NCI-H446 treated with DMSO at 0.1 percent for 48 hours (cell line): Measurements from ENCODE around the gene FOXN3.
"Not testable (repeated sequence)": the region's sequence is repeated elsewhere in the genome, so short reads cannot be mapped to it uniquely, and the experiment has no call there.

Source experiments
- DNase-seq: peaks from one replicate; lab custom pipeline; 2025; lab: John Stamatoyannopoulos, UW

Gene FOXN3

DNA sequence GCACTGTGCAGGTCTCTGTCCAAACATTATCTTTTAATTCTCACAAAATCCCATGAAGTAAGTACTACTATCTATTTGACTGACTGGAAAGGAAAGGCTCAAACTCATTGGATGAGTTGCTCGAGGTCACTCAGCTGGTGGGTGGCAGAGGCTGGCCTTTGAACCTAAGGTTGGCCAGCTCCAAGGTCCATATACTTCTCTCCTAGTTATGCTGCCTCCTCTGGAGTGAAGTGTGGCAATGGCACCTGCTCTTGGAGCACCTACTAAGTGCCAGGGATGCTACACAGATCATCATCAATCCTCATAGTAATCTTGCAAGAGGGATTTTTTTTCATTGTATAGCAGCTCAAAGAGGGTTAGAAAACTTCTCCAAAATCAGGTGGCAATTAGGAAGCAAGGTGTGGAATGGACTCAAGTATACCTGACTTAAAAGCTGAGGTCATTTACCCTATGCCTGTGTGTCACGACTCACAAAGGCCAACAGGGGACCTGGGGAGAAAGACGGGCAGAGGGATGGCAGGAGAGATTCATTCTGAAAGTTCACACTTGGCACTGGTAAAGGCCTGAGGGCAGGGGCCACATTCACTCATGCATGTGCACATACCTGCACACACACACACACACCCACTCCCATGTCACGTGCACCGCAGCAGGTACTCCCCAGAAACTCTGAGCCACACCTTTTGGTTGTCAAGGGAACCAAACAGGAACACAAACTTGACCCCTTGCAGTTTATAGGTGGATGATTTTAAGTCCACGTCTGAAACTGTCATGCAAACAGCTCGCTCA, 146.4 kb downstream of the FOXN3 start:
- DNase-seq: no peak

DNA sequence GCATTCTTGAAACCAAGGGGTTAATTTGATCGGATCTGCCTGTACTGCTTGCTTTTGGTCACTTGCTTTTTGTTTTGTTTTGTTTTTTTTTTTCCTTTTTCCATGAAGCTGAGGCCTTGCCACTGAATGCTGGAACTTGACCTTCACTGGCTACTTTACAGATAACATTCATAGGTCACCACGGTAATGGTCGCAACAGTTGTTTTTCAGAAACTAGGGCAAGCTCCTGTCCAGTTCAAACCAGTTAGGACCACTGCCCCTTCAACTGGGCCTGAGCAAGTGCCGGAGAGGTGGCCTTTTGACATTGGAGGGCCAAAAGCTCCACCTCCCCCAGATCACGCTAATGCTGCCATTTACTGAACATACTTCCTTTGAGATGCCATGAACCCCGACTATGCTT, 147.6 kb downstream of the FOXN3 start:
- DNase-seq: no peak

DNA sequence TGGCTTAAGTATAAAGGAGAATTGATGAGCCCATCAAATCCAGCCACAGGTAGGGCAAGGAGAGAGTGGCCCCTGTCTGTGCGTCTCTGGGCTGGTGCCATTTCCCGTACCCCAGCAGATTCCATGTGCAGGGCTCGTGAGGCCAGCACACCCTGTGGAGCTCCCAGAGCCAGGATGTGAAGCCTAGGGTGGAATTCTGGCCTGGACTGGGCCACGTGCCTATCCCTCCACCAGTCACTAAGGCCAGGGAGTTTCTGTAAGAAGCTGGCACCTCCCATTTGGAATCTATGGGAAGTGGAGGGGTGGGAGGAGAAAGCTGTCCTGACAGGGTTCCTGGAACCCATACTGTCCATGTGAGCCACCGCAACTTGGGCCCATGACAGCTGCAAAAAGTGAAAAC, 148.5 kb downstream of the FOXN3 start:
- no peak for DNase-seq

DNA sequence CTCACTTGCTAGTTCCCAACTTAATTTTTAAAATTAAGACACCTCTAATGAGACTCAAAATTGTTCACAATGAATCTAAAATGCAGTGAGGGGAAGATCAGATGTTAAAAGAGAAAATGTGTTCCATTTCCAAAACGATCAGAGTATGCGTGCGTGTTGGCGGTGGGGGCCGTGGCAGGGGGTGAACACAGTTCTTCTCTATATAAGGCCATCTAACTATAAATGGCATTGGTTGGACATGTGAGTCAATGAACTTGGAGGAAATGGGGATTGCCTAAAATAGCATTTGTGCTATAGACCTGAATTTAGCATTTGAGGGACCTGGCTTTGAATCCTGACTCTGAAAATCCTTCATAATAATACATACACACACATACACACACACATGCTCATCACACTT, 149.4 kb downstream of the FOXN3 start:
- no peak for DNase-seq

DNA sequence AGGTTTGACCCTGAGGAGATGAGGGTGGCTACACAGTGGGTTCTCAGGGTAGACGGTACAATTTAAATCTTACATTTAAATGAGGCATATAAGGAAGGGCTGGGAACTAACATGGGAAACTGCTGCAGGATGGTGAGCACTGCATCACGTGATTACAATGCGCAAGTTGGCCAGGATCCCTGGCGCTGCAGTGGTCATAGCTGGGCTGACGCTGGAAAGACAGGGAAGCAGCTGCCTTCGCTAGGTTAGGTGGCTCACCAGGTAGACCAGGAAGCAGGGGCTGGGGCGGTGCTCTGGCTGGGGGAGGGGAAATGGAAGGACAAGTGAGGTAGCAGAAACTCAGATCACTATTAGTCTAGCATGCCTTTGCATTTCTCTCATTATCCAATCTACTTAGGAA, 149.9 kb downstream of the FOXN3 start:
- DNase-seq: no peak

DNA sequence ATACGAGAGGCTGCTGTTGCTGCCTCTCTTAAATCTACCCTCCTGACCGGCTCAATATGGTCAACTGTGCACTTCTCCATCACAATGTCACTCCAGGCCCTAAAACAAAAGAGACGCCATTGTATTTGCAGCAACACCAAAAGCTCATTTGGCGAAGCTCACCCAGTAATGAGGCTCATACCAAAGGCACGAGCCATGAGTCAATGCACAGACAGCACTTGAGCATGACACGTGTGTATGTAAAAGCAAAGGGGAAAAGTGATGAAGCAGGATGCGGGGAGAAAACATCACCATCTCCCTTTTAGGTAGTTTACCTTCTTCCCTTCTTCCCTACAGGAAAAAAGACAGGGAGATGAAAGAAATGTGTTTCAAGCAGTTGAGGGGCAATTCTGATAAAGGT, 150.3 kb downstream of the FOXN3 start:
- DNase-seq: no peak

DNA sequence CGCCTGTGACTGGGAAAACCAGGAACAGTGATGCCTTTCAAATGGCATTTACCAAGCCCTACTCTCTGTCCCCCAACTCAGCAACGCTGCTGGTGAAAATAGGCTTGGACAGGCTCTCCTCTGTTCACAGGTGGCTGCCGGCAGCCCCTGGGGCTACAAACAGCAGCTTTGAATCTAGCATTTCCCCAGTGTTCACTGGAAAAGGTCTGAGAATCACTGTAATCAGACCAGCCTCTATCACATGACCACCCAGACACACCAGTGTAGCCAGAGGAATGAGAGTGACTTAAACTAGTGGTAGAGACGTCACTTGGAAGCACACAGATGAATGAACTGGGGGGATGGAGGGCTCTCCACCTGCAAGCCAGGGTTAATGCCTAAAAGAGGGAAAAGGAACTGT, 151.8 kb downstream of the FOXN3 start:
- DNase-seq: no peak

DNA sequence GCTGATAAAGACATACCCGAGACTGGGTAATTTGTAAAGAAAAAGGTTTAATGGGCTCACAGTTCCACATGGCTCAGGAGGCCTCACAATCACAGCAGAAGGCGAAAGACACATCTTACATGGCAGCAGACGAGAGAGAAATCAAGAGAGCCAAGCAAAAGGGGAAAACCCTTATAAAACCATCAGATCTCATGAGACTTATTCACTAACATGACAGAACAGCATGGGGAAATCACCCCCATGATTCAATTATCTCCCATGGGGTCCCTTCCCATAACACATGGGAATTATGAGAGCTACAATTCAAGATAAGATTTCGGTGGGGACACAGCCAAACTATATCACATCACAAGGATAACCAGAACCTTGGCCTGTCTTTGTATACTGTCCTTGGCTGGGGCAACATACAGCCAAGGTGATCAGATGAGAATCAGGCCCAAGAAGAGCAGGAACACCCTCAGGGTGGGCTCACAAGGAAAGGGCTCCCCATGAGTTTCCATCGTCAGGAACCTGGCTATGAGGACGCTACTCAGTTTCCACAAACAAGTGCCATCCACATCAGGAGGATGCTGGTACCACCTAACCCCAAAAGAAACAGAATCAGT, 152.7 kb downstream of the FOXN3 start:
- no peak for DNase-seq

DNA sequence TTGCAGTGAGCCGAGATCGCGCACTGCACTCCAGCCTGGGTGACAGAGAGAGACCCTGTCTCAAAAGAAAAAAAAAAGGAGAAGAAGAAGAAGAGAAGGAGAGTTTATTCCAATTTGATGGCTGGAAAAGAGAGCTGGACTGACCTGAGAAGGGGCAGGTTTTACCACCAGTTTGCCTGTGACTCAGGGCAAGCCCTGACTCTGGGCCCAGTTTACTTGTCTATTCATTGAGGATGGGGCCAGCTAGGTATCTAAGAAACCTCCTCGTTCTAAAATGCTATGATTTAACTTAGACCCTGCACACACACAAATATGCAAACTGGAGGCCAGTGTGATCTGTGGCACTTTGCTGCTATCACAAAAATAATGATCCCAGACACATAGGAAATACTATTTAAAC, 155.0 kb downstream of the FOXN3 start:
- DNase-seq: no peak

DNA sequence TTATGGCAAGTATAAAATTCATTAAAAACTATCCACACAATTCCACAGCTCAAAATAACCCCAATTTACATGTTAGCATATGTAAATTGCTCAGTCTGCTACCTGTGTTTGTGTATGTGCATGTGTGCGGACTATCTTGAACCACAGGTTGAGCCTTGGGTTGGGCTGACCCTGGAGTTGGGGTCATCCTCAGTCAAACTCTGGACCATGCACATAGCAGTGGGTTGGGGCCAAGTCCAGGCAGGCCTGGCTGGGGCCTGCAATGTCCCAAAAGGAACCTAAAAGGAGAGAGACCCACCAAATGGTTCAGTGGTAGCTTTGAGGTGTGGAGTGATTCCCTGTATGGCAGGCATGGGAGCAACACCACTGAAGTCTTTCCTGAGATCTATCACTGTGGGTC, 156.1 kb downstream of the FOXN3 start:
- DNase-seq: no peak

DNA sequence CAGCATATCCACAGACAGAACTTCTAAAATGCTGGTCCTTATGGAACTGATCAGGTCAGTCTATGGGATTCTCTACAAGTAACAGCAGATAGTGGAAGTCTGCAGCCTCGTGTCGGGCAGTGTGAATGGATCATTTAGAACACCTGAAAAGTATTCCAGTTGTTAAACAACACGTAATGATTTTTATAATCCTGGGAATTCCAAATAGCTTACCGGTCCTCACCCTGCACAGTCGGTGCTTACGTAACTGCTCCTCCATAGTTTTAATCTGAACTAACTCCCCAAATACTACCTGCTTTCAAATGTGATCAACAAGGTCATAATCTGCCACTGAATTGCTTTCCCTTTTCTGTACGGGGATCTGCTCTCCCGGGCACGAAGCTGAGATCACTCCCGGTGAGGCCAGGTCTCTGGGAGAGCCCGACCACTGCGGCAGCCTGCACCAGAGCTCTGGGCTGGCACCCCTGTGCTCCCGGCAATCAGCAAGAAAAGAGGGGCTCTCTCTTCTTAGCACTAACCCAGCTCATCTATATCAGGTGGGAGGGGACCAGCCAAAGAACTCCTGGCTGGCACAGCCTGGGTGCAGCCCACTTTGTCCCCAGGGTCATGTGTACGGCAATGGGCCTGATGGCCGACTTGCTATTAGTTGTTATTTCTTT, 157.0 kb downstream of the FOXN3 start:
- no peak for DNase-seq

DNA sequence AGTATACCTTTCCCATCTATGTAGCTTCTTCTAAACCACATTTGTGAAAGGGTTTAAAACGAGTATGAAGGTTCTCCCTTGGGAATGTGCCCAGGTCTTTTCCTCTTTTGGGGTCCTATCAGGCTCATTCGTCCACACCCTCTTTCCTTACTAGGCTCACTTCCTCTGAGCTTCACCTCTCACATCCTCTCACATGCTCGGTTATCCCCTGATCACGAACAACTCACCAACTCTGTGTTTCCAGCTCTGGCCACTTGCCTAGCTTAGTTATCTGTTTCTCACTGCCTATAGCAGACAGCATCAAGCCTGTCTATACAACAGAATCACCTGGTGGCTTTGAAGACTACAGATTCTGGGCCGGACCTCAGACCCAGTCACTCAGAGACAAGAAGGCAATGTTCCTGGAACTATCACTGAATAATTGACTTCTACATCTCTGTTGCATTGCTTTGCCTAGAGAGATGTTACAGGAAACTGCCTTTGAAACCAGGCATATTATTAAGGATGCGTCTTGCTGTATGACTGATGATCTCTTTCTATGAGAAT, 158.2 kb downstream of the FOXN3 start:
- DNase-seq: no peak

DNA sequence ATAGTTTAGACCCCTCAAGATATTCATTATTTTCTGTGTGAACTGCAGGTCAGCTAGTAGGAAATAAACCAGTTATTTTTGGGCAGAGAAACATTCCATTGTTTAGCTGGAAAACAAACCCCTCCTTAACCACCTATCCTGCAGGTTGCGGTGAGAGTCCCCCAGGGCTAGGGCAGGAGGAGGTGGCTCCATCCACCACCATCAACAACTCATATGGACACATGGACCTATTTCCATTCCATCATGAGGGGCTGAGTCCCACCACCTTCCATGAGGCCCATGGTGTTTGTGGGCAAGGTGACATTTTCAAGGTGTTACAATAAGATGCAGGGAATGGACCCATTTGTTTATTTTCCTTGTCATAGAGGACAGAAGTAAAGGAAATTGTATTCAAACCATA, 160.1 kb downstream of the FOXN3 start:
- DNase-seq: no peak

DNA sequence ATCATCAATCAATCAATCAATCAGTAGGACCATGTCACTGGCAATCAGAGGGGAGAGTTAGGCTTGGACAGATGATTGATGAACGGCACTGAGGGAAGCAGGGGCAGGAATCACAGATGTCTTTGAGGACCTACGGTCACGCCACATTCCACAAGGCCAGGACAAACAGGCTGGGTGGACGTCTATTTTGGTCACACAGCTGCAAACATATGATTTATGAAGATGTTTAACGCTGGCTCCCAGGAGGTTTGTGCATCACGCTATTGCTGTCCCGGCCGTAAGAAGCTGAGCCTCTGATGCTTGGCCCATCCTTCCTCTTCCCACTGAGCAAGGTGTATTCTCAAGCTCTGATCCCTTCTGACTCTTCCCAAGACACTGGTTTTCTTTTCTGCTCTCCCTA, 160.8 kb downstream of the FOXN3 start:
- no peak for DNase-seq

DNA sequence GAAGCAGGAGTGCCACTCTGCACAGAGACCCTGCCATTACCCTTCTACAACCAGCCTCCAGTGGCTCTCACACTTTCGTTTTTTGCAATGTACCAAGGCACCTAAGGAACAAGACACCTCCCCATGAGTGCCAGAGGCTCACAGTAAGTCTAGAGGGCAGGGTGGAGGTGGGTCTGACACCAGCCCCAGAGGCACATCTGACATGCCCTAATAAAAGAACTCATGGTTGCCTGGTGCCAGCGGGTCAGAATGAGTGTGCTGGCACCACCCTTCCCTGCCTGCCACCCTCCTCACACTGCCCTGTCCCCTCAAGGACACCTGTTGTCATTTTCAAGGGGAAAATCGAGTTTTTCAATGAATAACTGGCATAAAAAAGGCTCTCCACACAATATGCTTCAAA, 161.2 kb downstream of the FOXN3 start:
- DNase-seq: no peak

DNA sequence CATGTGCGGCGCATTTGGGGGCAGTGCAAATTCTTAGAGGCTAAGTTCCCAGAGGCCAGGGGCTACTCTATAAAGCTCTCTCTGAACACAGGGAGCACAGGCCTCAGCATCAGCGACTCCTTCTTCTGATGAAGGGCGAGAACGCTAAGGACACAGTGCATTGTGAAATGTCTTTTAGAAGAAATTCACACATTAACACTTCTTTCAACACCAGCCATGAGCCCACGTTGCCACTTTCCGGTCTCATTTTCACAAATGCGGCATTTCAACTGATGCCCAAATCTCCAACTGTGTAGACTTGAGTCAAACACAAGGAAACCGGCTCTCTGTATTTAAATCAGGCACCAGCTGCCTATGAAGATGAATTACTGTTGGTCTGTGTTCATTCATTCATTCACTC, 162.0 kb downstream of the FOXN3 start:
- no peak for DNase-seq

DNA sequence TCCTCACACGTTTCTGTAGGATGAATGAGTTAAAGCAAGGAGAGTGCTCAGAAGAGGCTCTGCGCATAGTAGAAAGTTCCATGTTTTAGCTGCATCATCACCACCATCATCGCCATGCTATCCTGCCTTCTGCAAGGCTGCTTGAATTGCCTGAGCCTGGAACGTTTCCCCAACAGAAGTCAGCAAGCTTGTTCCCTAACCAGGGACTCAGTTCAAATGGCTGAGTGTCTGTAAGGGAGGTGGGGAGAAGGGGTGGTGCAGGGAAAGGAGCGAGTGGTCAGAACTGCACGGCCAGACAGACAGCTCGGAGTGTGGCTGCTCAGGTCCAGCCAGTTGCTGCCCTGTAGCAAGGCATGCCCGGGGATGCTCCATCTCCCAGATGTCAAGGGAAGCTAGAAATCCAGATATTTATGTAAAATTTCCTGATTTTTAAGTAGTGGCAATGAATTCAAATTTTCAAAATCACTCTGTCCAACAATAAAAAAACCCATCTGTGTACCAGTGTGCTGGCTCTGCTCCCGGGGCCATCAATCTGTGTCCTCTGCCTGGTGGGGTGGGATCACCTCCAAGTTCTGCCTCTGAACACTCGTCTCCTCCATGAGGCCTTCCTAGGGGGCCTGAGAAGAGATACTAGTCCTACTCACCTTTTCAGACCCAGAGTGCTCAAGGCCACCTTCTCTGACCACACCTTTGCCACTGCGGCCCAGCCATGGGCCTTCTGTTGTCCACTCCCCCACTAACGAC, 162.7 kb downstream of the FOXN3 start:
- DNase-seq: peak; percentile 93

DNA sequence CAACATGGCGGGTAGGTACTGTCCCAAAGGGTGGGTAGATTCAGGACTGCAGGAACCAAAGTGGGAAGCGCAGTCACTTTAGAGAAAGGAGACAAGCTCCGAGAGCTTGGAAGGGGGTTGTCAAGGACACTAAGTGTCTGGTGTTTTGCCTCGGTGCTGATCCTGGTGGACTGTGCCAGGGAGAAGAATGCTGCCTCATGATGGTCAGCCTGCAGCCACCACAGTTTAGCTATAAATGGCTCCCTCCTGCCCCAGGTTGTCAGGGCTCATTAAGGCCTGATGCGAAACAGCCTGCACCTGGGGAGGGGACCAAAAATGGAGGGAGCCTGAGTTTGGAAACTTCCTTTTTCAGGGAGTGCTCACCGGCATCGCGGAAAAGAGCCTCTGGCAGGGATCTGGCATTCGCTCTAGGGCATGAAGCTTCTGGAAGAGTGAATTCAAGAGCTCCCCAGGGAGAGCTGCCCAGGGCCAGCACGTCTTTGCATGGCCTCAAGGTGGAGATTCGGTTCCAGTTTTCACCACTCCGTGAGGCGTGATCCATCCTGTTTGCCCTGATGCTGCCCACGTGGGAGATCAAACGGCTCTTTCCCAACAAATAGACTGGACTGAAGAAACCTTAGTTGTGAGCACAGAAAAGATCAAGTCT, 164.0 kb downstream of the FOXN3 start:
- peak; percentile 37 for DNase-seq

DNA sequence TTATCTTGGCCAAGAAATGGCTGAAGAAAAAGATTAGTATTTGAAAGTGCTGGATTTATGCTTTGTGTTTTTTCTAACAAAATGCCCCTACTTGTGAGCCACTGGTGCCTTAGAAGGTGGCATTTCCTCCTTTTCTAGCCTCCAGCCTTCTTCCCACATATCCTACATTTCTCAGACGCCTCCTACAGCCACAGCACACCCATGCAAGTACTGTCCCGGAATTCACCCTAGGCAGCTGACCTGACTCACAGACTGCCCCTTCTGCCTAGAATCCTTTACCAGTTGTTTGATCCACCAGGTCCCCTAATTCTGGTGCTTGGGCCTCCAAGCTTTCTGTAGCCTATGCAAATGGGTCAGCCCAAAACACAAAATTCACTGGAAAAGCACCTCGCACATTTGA, 166.0 kb downstream of the FOXN3 start:
- no peak for DNase-seq

DNA sequence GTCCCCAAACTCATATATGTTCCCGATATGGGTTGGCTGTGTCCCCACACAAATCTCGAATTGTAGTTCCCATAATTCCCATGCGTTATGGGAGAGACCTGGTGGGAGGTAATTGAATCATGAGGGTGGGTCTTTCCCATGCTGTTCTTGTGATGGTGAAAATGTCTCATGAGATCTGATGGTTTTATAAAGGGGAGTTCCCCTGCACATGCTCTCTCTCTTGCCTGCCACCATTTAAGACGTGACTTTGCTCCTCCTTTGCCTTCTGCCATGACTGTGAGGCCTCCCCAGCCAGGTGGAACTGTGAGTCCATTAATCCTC, 166.4 kb downstream of the FOXN3 start:
- not testable (repeated sequence) for DNase-seq

DNA sequence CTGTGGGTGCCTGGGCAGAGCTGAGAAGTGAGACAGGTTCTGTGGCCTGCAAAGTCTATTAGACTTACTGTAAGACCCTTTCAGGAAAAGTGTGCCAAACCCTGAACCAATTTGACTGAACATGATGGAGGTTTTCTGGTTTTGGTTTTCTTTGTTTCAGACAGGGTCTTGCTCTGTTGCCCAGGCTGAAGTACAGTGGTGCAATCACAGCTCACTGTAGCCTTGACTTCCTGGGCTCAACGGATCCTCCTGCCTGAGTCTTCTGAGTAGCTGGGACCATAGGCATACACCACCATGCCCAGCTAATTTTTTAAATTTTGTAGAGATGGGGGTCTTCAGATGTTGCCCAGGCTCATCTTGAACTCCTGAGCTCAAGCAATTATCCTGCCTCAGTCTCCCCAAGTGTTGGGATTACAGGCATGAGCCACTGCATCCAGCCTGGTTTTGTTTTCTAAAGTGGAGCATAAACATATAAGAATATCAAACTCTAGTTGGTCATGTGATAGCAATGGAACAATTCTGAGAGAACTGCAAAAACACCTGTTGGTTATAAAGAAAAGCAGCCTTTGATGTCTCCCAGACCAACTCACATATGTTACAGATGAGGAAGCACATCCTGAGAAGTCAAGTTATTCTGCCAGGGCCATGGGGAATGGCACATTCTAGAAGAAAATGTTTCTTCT, 166.9 kb downstream of the FOXN3 start:
- DNase-seq: no peak
